ENCODE data around the gene RNLS.
"Not testable (repeated sequence)": the region's sequence is repeated elsewhere in the genome, so short reads cannot be mapped to it uniquely, and the experiment has no call there.

Gene RNLS

DNA sequence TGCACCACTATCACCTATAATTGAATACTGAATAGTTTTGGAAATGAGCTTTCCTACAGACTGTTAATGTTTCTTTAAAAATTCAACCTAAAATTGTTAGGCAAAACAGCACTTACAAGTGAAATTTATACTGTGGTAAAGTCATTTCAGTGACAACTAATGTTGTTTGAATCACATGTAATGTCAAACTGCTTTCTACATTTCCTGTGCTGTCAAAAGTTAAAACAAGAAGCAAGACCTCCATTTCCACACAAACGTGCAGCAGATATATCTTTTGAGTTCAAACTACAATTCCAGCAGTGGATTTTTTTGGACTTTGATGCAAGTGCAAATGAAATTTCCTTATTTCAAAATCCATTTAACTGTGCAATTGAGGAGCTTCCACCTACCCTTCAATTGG, 199.8 kb downstream of the RNLS start:
- DNase-seq, result no peak

- no peak for DNase-seq
These were observed 200.4 kb downstream of the RNLS start for GRCh38 chr10:88382699-88383098.

- peak in 1 of 2 experiments; percentile 30 for DNase-seq
These were observed 203.5 kb downstream of the RNLS start for GRCh38 chr10:88379575-88379974.

- no peak for DNase-seq
These were observed 205.6 kb downstream of the RNLS start for GRCh38 chr10:88377510-88377909.

- DNase-seq, result no peak
These were observed 208.5 kb downstream of the RNLS start for GRCh38 chr10:88374392-88375175.

DNA sequence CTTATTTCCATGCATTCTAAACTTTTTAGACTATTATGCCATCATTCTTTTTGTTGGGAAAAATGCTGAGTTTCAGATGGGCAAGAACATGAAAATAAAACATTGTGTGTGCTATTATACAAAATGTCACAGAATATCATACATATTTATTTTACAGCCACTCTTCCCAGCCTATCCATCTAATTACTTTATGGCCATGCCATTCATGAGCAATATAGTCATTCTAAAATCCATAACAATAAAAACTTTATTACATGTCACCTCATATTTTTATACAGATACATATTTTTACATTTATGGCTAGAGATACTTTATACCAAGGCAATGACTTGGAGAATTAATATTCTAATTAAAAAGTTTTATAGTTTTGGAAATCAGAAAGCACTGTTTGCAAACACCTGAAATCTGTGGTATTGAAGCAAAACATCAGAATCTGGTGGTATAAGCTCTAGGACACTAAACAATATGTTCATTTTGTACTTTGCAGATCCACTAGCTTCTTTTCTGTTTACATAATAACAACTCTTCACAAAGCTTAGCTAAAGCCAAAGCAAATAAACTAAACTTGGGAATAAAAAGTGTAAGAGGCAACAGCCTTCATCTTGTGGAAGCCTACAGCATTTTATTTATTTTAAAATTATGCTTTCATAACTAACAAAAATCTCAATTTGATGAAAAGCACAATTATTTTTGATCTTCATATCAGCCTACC, 210.1 kb downstream of the RNLS start:
- no peak for DNase-seq

DNA sequence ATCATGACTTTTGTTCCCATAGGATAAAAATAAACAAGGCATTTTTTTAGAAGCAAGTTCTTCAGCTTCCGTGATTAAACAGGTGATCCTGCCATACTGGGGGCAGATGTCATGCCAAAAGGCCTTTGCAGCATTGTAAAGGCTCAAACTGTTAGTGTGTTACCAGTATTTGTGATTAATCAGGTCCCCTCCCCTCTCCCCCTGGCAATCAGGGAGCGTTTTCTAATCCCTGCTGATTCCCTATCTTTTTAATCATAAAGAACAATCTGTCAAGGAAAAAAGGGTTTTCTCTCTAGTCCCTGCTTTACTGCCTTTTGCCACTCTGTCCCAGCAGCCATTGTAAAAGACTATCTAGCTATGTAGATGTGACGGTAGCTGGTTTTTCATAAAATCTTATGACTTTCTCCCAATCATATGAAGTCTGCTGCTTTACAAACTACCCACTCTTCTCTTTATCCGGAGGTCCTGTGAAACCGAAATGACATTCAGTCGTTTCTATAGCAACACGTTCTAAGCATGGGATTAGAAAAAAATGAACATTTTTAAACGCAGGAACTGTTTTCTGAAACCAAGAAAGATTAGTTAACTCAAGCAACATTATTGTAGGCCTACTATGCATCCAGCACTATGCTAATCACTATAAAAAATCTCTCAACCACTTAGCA, 210.9 kb downstream of the RNLS start:
- no peak for DNase-seq

- DNase-seq, result no peak
These were observed 212.4 kb downstream of the RNLS start for GRCh38 chr10:88370713-88371112.

- no peak for DNase-seq
These were observed 216.3 kb downstream of the RNLS start for GRCh38 chr10:88366772-88367171.

DNA sequence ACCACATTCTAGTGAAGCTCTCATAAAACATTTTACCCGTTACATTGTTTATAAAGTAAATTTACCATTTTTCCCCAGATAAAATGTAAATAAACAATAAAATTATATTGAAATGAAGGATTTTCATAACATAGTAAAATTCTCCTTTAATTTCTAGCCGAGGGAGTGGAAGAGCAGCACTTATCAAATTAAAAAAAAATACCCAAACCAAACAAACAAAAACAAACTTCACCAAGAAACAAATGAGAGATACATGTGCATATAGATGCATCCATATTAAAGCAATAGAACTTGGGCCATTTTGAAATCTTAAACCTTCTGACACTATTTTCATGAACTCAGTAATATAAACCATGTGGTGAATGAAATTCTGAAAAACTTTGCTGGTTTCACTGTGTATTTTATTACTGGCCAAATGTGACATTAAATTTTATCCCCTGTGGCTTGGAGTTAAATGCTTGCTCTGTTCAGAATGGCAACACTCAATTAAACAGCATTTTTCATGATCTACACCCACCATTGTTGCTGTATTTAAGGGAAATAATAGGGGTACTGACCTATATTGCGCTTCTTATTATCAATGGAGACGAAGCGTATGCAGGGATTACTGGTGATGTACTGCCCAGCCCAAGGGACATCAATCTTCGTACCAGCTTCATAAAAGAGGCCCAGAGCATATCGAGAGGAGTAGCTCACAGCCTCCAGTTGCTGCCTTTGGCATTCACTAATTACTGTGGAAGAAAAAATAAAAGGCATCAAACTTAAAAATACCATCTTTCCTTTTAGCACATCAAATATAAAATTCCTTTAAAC, 220.9 kb downstream of the RNLS start:
- no peak for DNase-seq

- no peak for DNase-seq
These were observed 221.6 kb downstream of the RNLS start for GRCh38 chr10:88361494-88361893.

DNA sequence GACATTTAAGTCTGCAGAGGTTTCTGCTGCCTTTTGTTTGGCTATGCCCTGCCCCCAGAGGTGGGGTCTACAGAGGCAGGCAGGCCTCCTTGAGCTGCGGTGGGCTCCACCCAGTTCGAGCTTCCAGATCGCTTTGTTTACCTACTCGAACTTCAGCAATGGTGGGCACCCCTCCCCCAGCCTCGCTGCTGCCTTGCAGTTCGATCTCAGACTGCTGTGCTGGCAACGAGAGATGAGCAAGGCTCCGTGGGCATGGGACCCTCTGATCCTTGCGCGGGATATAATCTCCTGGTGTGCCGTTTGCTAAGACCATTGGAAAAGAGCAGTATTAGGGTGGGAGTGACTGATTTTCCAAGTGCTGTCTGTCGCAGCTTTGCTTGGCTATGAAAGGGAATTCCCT, 227.4 kb downstream of the RNLS start:
- DNase-seq, result not testable (repeated sequence)

DNA sequence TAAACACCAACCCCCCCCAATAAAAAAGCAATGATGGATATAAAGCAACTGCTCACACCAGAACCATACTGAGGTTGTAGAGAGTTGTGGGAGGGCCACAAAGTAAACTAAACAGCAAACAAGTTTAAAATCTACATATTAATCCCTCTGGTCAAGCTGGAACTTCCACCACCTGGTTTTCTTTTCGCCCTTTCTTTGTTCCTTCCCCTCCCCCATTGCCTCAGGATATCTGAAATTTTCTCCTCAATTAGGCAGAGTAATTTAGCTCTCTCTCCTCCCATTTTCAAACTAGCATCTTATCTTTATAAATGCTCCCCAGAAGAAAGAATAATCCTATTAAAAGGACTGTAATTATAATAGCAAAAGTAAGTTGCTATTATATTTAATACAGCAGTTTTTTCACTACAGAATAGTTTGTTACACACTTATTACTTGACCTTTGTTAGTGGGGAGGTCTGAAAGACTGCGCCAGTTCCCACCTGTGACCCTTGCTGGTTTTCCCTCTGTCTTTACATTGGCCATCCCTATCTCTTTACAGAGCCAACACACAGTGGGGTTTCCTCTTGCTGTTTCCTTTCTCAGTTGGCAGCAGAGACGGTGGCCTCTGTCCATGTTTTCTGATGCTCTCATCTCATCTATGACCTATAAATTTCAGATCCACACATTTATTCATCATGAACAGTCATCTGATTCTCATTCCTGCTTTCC, 235.4 kb downstream of the RNLS start:
- DNase-seq, result no peak

- DNase-seq, result no peak
These were observed 236.1 kb downstream of the RNLS start for GRCh38 chr10:88347022-88347421.

DNA sequence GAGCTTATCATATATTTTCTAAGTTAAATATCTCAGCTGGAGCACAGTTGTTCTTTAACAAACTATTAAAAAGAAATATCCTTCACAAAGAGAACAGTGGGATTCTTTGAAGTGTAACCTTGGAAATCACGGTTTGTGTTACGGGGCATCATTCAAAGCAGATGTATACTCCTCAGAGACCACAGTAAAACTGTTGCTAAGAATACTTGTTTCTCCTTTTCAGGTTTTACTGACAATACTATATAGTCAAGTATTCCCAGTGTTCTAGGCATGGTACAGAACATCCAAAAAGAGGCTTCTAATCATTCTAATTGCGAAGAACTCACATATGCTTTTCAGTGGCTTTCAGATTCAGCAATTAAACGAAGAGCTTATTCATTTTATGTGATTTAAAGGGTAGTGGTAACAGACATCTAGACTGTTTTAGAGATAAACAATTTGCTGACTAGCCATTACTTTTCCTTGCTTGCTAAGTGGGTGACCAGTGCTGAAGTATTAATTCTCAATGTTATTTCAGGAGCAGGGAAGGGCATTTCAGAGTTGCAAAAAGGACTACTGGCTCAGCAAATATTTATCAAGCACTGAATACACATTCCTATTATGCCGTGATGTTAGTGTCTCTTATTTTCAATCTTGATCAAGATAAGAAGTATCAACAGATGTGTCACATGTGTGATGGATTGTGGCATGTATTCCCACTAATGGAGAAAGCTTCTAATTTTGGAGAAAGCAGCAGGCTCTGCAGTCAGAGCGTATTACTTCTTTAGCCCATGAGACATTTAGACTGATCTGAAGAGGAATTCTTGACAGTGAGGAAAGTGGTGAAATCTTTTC, 236.8 kb downstream of the RNLS start:
- DNase-seq, result no peak

DNA sequence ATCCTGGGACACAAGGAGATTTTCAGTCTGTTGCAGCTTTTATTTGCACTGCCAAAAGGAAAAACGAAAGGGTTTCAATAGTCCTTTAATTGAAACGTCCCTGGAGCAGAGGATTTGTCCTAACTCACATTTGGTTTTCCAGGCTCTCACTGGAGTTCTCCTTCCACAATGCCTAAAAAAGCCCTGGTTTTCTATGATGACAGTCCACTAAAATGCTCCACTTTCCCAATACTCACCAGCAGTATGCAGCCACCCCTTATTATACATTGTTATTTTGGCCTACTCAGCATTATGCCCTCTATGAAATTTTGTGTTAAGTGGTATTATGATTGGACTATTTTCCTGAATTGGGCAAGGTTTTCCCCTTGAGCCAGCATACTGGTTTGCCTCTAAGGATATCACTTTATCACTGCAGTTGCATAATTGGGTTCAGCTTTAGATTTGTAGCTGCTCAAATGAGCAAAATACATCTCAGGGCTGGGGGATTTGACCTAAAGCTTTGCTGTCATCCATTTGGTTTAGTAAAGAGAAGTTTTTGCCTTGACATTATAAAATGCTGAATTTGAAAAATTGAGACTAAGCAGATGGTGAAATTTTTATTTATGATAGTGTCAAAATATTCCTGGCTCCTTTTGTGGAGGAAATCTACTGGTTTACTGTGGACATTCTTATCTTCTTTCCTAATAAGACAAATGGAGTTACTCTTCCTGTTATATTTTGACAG, 239.2 kb downstream of the RNLS start:
- no peak for DNase-seq

- no peak for DNase-seq
These were observed 240.3 kb downstream of the RNLS start for GRCh38 chr10:88342733-88343310.

GRCh38 chr10:88337134-88337533, 246.0 kb downstream of the RNLS start:
- no peak for DNase-seq

DNA sequence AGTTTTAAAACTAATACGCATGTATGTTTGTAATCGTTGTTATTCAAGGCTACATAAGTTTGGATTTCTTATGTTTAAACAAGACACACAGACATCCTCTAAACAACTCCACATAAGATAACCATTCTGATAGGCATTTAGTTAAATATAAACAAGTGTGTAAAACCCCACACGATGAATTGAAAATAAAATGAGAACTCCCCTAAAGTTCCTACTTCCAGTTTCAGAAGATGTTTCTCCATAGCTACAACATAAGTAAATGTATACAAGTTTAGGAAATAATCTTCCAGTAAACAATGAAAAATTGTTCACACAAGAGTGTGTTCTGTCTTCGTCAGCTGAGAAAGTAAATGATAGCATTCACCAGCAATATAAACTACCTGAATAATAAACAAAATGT, 246.8 kb downstream of the RNLS start:
- no peak for DNase-seq

GRCh38 chr10:88333248-88333630, 249.9 kb downstream of the RNLS start:
- DNase-seq, result no peak

All from NCI-H446 (cell line).